ENCODE results near the gene COX7B2.
A peak's percentile ranks its signal among the peaks of the same experiment; 100 is the strongest.

The COX7B2 gene

GRCh38 chr4:46886711-46887110 lies 22.3 kb downstream of the COX7B2 start:
- Histone ChIP-seq H3K36me3 (replicated peaks; ENCODE audit: insufficient read depth, low read length) (no peaks in the 10 kb centered on the region), H2AFZ (ENCODE audit: low read length) (no peak overlapping the region), H3K9me2 (replicated peaks; ENCODE audit: insufficient read depth, low read length) (no peaks in the 10 kb centered on the region), H3F3A (ENCODE audit: insufficient read depth, low read length) (no peaks in the 10 kb centered on the region), H3K4me1 (ENCODE audit: low read length) (no peaks in the 10 kb centered on the region), H4K20me1 (ENCODE audit: insufficient read depth, low read length) (no peaks in the 10 kb centered on the region), H3K4me3 (ENCODE audit: low read length) (no peak overlapping the region), H3K27me3 (replicated peaks; ENCODE audit: insufficient read depth, low read length) (no peaks in the 10 kb centered on the region), H3K27ac (ENCODE audit: low read length) (no peak overlapping the region), H3K79me2 (ENCODE audit: low read length) (no peaks in the 10 kb centered on the region), H3K9me3 (replicated peaks; ENCODE audit: insufficient read depth, low read length) (no peaks in the 10 kb centered on the region), H3K9ac (ENCODE audit: low read length) (no peak overlapping the region), H3K4me2 (ENCODE audit: low read depth, low read length) (no peak overlapping the region)
- no peak for TF ChIP-seq EZH2phosphoT487 (IDR thresholded peaks at IDR 0.05; ENCODE audit: low read length)
- TF ChIP-seq CTCF (IDR thresholded peaks at IDR 0.05; ENCODE audit: low read length) = peak; percentile 37
- TF ChIP-seq EZH2 (optimal IDR thresholded peaks at IDR 0.05; ENCODE audit: low read depth, low read length) = no peak
- peak; percentile 49 for DNase-seq

GRCh38 chr4:46878641-46879040 lies 30.4 kb downstream of the COX7B2 start:
- no peaks in the 10 kb centered on the region for H3K4me1 ChIP-seq (ENCODE audit: low read length)
- no peaks in the 10 kb centered on the region for H3K27me3 ChIP-seq (replicated peaks; ENCODE audit: insufficient read depth, low read length)
- no peak for TF ChIP-seq EZH2 (optimal IDR thresholded peaks at IDR 0.05; ENCODE audit: low read depth, low read length)
- H3K4me3 ChIP-seq (ENCODE audit: low read length) = no peak overlapping the region
- no peak overlapping the region for H3K9ac ChIP-seq (ENCODE audit: low read length)
- H3F3A ChIP-seq (ENCODE audit: insufficient read depth, low read length) = no peaks in the 10 kb centered on the region
- no peak overlapping the region for H3K27ac ChIP-seq (ENCODE audit: low read length)
- H3K9me2 ChIP-seq (replicated peaks; ENCODE audit: insufficient read depth, low read length) = no peaks in the 10 kb centered on the region
- H3K4me2 ChIP-seq (ENCODE audit: low read depth, low read length) = no peak overlapping the region
- no peak overlapping the region for H2AFZ ChIP-seq (ENCODE audit: low read length)
- H3K9me3 ChIP-seq (replicated peaks; ENCODE audit: insufficient read depth, low read length) = no peaks in the 10 kb centered on the region
- H3K36me3 ChIP-seq (replicated peaks; ENCODE audit: insufficient read depth, low read length) = no peaks in the 10 kb centered on the region
- no peak for DNase-seq
- H3K79me2 ChIP-seq (ENCODE audit: low read length) = no peaks in the 10 kb centered on the region
- H4K20me1 ChIP-seq (ENCODE audit: insufficient read depth, low read length) = no peaks in the 10 kb centered on the region

- TF ChIP-seq EZH2phosphoT487 (IDR thresholded peaks at IDR 0.05; ENCODE audit: low read length) = no peak
- TF ChIP-seq CTCF (IDR thresholded peaks at IDR 0.05; ENCODE audit: low read length) = no peak
- TF ChIP-seq EZH2 (optimal IDR thresholded peaks at IDR 0.05; ENCODE audit: low read depth, low read length) = no peak
- no peaks in the 10 kb centered on the region for H3F3A ChIP-seq (ENCODE audit: insufficient read depth, low read length)
- H3K79me2 ChIP-seq (ENCODE audit: low read length) = no peaks in the 10 kb centered on the region
- H2AFZ ChIP-seq (ENCODE audit: low read length) = no peak overlapping the region
- DNase-seq = no peak
- H3K4me2 ChIP-seq (ENCODE audit: low read depth, low read length) = no peak overlapping the region
- no peaks in the 10 kb centered on the region for H3K9me3 ChIP-seq (replicated peaks; ENCODE audit: insufficient read depth, low read length)
- no peaks in the 10 kb centered on the region for H3K36me3 ChIP-seq (replicated peaks; ENCODE audit: insufficient read depth, low read length)
- no peak overlapping the region for H3K9ac ChIP-seq (ENCODE audit: low read length)
- H3K4me1 ChIP-seq (ENCODE audit: low read length) = no peaks in the 10 kb centered on the region
- no peaks in the 10 kb centered on the region for H4K20me1 ChIP-seq (ENCODE audit: insufficient read depth, low read length)
- H3K27ac ChIP-seq (ENCODE audit: low read length) = no peak overlapping the region
- no peak overlapping the region for H3K4me3 ChIP-seq (ENCODE audit: low read length)
- H3K9me2 ChIP-seq (replicated peaks; ENCODE audit: insufficient read depth, low read length) = no peaks in the 10 kb centered on the region
- no peaks in the 10 kb centered on the region for H3K27me3 ChIP-seq (replicated peaks; ENCODE audit: insufficient read depth, low read length)
Measured at GRCh38 chr4:46874811-46875210, 34.2 kb downstream of the COX7B2 start.

- Histone ChIP-seq H3K4me3 (ENCODE audit: low read length) (no peak overlapping the region), H3K4me2 (ENCODE audit: low read depth, low read length) (no peak overlapping the region), H4K20me1 (ENCODE audit: insufficient read depth, low read length) (no peaks in the 10 kb centered on the region), H3K9ac (ENCODE audit: low read length) (no peak overlapping the region), H3K79me2 (ENCODE audit: low read length) (no peaks in the 10 kb centered on the region), H3F3A (ENCODE audit: insufficient read depth, low read length) (no peaks in the 10 kb centered on the region), H3K4me1 (ENCODE audit: low read length) (no peaks in the 10 kb centered on the region), H3K9me3 (replicated peaks; ENCODE audit: insufficient read depth, low read length) (no peaks in the 10 kb centered on the region), H3K27ac (ENCODE audit: low read length) (no peak overlapping the region), H3K27me3 (replicated peaks; ENCODE audit: insufficient read depth, low read length) (no peaks in the 10 kb centered on the region), H2AFZ (ENCODE audit: low read length) (no peak overlapping the region), H3K9me2 (replicated peaks; ENCODE audit: insufficient read depth, low read length) (no peaks in the 10 kb centered on the region), H3K36me3 (replicated peaks; ENCODE audit: insufficient read depth, low read length) (no peaks in the 10 kb centered on the region)
- TF ChIP-seq CTCF (IDR thresholded peaks at IDR 0.05; ENCODE audit: low read length) (no peak), EZH2 (optimal IDR thresholded peaks at IDR 0.05; ENCODE audit: low read depth, low read length) (no peak), EZH2phosphoT487 (IDR thresholded peaks at IDR 0.05; ENCODE audit: low read length) (no peak)
- no peak for DNase-seq
Measured at GRCh38 chr4:46870411-46870810, 38.6 kb downstream of the COX7B2 start.

Measured in MM.1S (cell line).